ENCODE results near the gene RHCE.

RHCE gene

GRCh38 chr1:25361901-25362300, 58.7 kb downstream of the RHCE start:
- Histone ChIP-seq H3F3A (ENCODE audit: insufficient read depth, low read length) (no peaks in the 10 kb centered on the region), H4K20me1 (ENCODE audit: insufficient read depth, low read length) (no peaks in the 10 kb centered on the region), H3K9ac (ENCODE audit: low read length) (no peak overlapping the region), H3K4me1 (ENCODE audit: low read length) (no peaks in the 10 kb centered on the region), H3K79me2 (ENCODE audit: low read length) (no peaks in the 10 kb centered on the region), H3K9me3 (replicated peaks; ENCODE audit: insufficient read depth, low read length) (no peaks in the 10 kb centered on the region), H3K4me2 (ENCODE audit: low read depth, low read length) (no peak overlapping the region), H2AFZ (ENCODE audit: low read length) (no peak overlapping the region), H3K27me3 (replicated peaks; ENCODE audit: insufficient read depth, low read length) (no peaks in the 10 kb centered on the region), H3K36me3 (replicated peaks; ENCODE audit: insufficient read depth, low read length) (no peaks in the 10 kb centered on the region), H3K27ac (ENCODE audit: low read length) (no peak overlapping the region), H3K4me3 (ENCODE audit: low read length) (no peak overlapping the region), H3K9me2 (replicated peaks; ENCODE audit: insufficient read depth, low read length) (no peaks in the 10 kb centered on the region)
- no peak for TF ChIP-seq CTCF (IDR thresholded peaks at IDR 0.05; ENCODE audit: low read length)
- no peak for DNase-seq

- no peaks in the 10 kb centered on the region for H3K36me3 ChIP-seq (replicated peaks; ENCODE audit: insufficient read depth, low read length)
- no peak overlapping the region for H3K4me3 ChIP-seq (ENCODE audit: low read length)
- H2AFZ ChIP-seq (ENCODE audit: low read length), result no peak overlapping the region
- no peak for TF ChIP-seq CTCF (IDR thresholded peaks at IDR 0.05; ENCODE audit: low read length)
- TF ChIP-seq EZH2phosphoT487 (IDR thresholded peaks at IDR 0.05; ENCODE audit: low read length), result no peak
- TF ChIP-seq EZH2 (optimal IDR thresholded peaks at IDR 0.05; ENCODE audit: low read depth, low read length), result no peak
- no peaks in the 10 kb centered on the region for H3K79me2 ChIP-seq (ENCODE audit: low read length)
- H4K20me1 ChIP-seq (ENCODE audit: insufficient read depth, low read length), result no peaks in the 10 kb centered on the region
- H3K4me1 ChIP-seq (ENCODE audit: low read length), result no peaks in the 10 kb centered on the region
- no peaks in the 10 kb centered on the region for H3K27me3 ChIP-seq (replicated peaks; ENCODE audit: insufficient read depth, low read length)
- no peaks in the 10 kb centered on the region for H3F3A ChIP-seq (ENCODE audit: insufficient read depth, low read length)
- no peak overlapping the region for H3K27ac ChIP-seq (ENCODE audit: low read length)
- H3K4me2 ChIP-seq (ENCODE audit: low read depth, low read length), result no peak overlapping the region
- DNase-seq, result no peak
- H3K9ac ChIP-seq (ENCODE audit: low read length), result no peak overlapping the region
- H3K9me3 ChIP-seq (replicated peaks; ENCODE audit: insufficient read depth, low read length), result no peaks in the 10 kb centered on the region
- no peaks in the 10 kb centered on the region for H3K9me2 ChIP-seq (replicated peaks; ENCODE audit: insufficient read depth, low read length)
Observed at GRCh38 chr1:25360596-25361581, 59.7 kb downstream of the RHCE start.

GRCh38 chr1:25356848-25357247, 63.8 kb downstream of the RHCE start:
- DNase-seq, result no peak
- Histone ChIP-seq H3K9ac (ENCODE audit: low read length) (no peak overlapping the region), H3K4me3 (ENCODE audit: low read length) (no peak overlapping the region), H3K79me2 (ENCODE audit: low read length) (no peaks in the 10 kb centered on the region), H3K27ac (ENCODE audit: low read length) (no peak overlapping the region), H3K4me2 (ENCODE audit: low read depth, low read length) (no peak overlapping the region), H4K20me1 (ENCODE audit: insufficient read depth, low read length) (no peaks in the 10 kb centered on the region), H2AFZ (ENCODE audit: low read length) (no peak overlapping the region), H3F3A (ENCODE audit: insufficient read depth, low read length) (no peaks in the 10 kb centered on the region), H3K36me3 (replicated peaks; ENCODE audit: insufficient read depth, low read length) (no peaks in the 10 kb centered on the region; the same call in 1 of the 2 replicates), H3K9me3 (replicated peaks; ENCODE audit: insufficient read depth, low read length) (no peaks in the 10 kb centered on the region), H3K9me2 (replicated peaks; ENCODE audit: insufficient read depth, low read length) (no peaks in the 10 kb centered on the region), H3K4me1 (ENCODE audit: low read length) (no peaks in the 10 kb centered on the region), H3K27me3 (replicated peaks; ENCODE audit: insufficient read depth, low read length) (no peaks in the 10 kb centered on the region)
- TF ChIP-seq CTCF (IDR thresholded peaks at IDR 0.05; ENCODE audit: low read length) (no peak), EZH2phosphoT487 (IDR thresholded peaks at IDR 0.05; ENCODE audit: low read length) (no peak), EZH2 (optimal IDR thresholded peaks at IDR 0.05; ENCODE audit: low read depth, low read length) (no peak)
